HepG2 (cell line): Measurements from ENCODE around the gene SMPX.

ENCODE experiments used
- DR1 ChIP-seq: sonication (generic); formaldehyde crosslinking; IDR thresholded peaks from 2 replicates; pipeline ENCODE4 v1.8.0; 2021; ENCODE audit warnings: mild to moderate bottlenecking, missing genetic modification reagents, inconsistent platforms
- EP300 ChIP-seq, 3 experiments: sonication (generic) in 1 of 3; formaldehyde crosslinking in 1 of 3; IDR thresholded peaks; 2 replicates each; pipeline versions ENCODE4 v1.5.1 to v1.6.1; 2011 to 2020; ENCODE audit warnings: low read depth in 2 of 3, low read length in 2 of 3, borderline replicate concordance in 1 of 3, improper control_type of control experiment in 1 of 3, mild to moderate bottlenecking in 1 of 3, missing genetic modification reagents in 1 of 3, moderate library complexity in 1 of 3
- FOXJ3 ChIP-seq: sonication (generic); formaldehyde crosslinking; IDR thresholded peaks from 2 replicates; pipeline ENCODE4 v1.4.0; 2020; ENCODE audit warnings: missing genetic modification reagents, mild to moderate bottlenecking, borderline replicate concordance
- GABPA ChIP-seq, 2 experiments: IDR thresholded peaks; 2 replicates each; pipeline ENCODE4 v1.6.1; 2011 to 2016; ENCODE audit warnings: low read depth in 2 of 2, low read length in 1 of 2, missing biosample characterization in 1 of 2, missing genetic modification characterization in 1 of 2
- GTF3A ChIP-seq: sonication (generic); formaldehyde crosslinking; conservative IDR thresholded peaks from 2 replicates; pipeline ENCODE4 v1.4.0; 2020; ENCODE audit warnings: mild to moderate bottlenecking, missing genetic modification reagents
- HDAC1 ChIP-seq: sonication (generic); formaldehyde crosslinking; IDR thresholded peaks from 2 replicates; pipeline ENCODE4 v1.5.1; 2020; ENCODE audit warnings: mild to moderate bottlenecking, missing genetic modification reagents
- HHEX ChIP-seq: IDR thresholded peaks from 2 replicates; pipeline ENCODE4 v1.6.1; 2016; ENCODE audit warnings: control low read depth
- PCBP2 ChIP-seq: fragments of 200-400 bp; formaldehyde crosslinking; optimal IDR thresholded peaks from 2 replicates; pipeline ENCODE3; 2018; ENCODE audit warnings: low read length, low read depth; ENCODE audit not compliant: poor library complexity, severe bottlenecking
- YY1 ChIP-seq: IDR thresholded peaks from 2 replicates; pipeline ENCODE4 v1.6.1; 2011; ENCODE audit warnings: low read length, low read depth, moderate library complexity, mild to moderate bottlenecking; ENCODE audit not compliant: insufficient read depth, insufficient replicate concordance
- ZSCAN21 ChIP-seq: sonication (generic); formaldehyde crosslinking; IDR thresholded peaks from 2 replicates; pipeline ENCODE4 v1.8.0; 2022; ENCODE audit warnings: mild to moderate bottlenecking, missing genetic modification reagents, moderate library complexity, borderline replicate concordance

DNA sequence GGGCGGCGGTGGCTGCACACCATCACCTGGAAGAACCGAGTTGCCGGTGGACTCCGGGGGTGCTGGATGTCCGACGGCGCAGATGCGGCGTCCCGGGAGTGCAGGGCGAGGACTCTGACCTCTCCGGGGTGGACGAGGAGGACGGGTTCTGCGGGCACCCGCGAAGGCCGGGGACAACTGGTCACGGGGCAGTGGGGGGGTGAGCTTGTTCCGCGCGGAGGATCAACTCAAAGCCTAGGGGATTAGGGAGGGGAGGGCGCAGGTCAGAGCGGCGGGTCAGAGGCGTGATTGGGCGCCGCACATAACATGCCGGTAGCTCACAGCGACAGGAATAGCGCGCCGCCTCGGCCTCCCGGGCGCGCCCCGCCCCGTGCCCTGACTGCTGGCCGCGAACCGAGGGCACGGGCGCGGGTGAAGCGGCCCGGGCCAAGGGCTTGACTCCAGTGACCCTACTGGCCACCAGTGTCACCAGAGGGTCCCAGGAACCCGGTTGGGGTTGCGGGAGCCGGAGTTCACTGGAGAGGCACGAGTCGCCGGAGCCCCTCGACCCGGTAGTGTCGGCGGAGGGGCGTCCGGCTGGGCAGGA is 99.7 kb downstream of the SMPX start, which contains the start of gene KLHL34:
- TF ChIP-seq EP300 (IDR thresholded peaks at IDR 0.05; ENCODE audit: low read depth in 2 of 2, low read length in 2 of 2) (no peak), EP300 (CRISPR knock-in tag; IDR thresholded peaks at IDR 0.05; ENCODE audit: borderline replicate concordance) (no peak), GABPA (IDR thresholded peaks at IDR 0.05; ENCODE audit: low read depth, low read length) (no peak), GABPA (CRISPR knock-in tag; IDR thresholded peaks at IDR 0.05; ENCODE audit: low read depth) (no peak), PCBP2 (no peak), YY1 (no peak), HHEX (CRISPR knock-in tag) (no peak), FOXJ3 (CRISPR knock-in tag) (no peak), HDAC1 (CRISPR knock-in tag) (no peak), ZSCAN21 (CRISPR knock-in tag) (no peak), DR1 (CRISPR knock-in tag) (no peak), GTF3A (CRISPR knock-in tag) (no peak)
